Measurements from ENCODE around the gene FXYD4.

Gene FXYD4

DNA sequence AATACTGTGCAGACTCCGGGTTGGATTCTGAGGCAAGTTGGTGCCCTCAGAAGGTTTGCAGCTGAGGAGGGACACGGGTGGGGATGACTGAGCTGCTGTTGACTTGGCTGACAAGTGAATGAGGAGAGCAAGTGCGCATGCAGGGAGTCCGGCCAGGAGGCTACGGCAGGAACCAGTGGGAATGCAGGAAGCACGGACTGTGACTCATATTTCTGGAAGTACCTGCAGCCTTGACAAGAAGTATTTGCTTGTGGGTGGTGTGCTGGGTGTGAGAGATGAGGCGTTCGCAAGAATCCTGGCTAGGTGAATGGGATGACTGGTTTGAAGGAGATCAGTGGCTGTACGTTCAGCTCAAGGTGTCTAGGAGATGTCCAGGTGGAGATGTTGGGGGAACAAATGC lies 30.8 kb upstream of the FXYD4 start:
- no peak for TF ChIP-seq CTCF (conservative IDR thresholded peaks at IDR 0.05; ENCODE audit: low read depth, low read length)
- DNase-seq (ENCODE audit: low read depth), result no peak
- no peak overlapping the region for H3K4me3 ChIP-seq (ENCODE audit: low read length)

- TF ChIP-seq CTCF (conservative IDR thresholded peaks at IDR 0.05; ENCODE audit: low read depth, low read length), result no peak
- no peak for DNase-seq (ENCODE audit: low read depth)
- no peak overlapping the region for H3K4me3 ChIP-seq (ENCODE audit: low read length)
Measured at GRCh38 chr10:43341450-43341849, 30.0 kb upstream of the FXYD4 start.

GRCh38 chr10:43342279-43343125 lies 28.9 kb upstream of the FXYD4 start:
- TF ChIP-seq CTCF (conservative IDR thresholded peaks at IDR 0.05; ENCODE audit: low read depth, low read length), result no peak
- H3K4me3 ChIP-seq (ENCODE audit: low read length), result no peak overlapping the region
- no peak for DNase-seq (ENCODE audit: low read depth)

DNA sequence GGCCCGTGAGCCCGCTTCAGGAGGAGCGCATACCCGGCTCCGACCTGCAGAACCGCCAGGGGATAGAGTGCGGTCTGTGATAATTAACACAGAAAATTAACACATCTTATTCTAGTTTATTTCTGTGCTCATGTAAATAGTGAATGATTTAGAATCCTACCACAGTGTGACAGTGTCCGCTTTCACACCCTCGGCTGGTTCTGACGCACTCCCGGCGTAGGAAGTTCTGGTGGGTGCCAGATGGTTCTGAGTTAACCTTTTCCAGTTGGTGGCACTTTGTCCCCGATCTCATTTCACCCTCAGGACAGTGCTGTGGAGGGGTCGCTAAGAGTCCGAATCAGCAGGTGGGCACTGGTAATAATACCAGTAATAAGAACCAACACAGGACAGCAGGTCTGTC lies 28.3 kb upstream of the FXYD4 start:
- no peak for DNase-seq (ENCODE audit: low read depth)

DNA sequence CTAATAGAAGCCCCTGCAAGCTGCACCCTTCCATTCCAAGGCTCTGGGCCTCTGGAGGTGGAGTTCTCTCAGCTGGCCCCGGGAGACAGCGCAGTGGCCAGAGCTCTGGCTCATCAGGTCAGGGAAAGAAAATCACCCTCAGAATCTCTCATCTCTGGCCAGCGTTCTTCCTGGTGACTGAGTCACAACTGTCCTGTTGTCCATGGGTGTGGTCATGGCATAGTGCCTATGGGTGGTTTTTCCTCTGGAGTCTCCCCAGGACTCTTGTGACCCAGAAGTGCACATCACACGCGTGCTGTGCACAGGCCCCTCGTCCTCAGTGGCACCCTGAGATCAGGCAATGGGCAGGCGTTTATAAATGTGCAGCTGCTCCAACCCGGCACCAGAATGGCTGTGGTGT lies 27.4 kb upstream of the FXYD4 start:
- no peak for TF ChIP-seq CTCF (conservative IDR thresholded peaks at IDR 0.05; ENCODE audit: low read depth, low read length)
- DNase-seq (ENCODE audit: low read depth), result no peak
- no peak overlapping the region for H3K4me3 ChIP-seq (ENCODE audit: low read length)

More for the DNA sequence above, 28.3 kb upstream of the FXYD4 start:
- H3K4me3 ChIP-seq (ENCODE audit: low read length), result no peak overlapping the region
- TF ChIP-seq CTCF (conservative IDR thresholded peaks at IDR 0.05; ENCODE audit: low read depth, low read length), result no peak

DNA sequence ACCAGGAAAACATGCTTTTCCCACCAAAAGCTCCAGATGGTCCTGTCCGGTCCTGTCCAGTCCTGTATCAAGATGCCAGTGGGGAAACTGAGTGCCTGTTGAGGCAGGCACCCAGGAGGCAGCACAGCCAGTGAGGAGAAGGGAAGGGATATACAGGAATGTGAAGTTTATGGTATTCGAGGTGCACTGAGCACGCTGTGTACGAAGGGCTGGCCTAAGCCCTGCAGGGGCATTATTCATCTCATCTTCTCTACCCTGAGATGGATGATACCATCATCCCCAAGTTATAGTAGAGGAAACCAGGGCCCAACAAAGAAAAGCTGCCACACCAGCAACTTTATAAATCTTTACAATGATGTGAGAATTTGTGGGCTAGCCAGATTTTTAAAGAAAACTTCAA lies 23.4 kb upstream of the FXYD4 start:
- no peak for DNase-seq (ENCODE audit: low read depth)
- TF ChIP-seq CTCF (conservative IDR thresholded peaks at IDR 0.05; ENCODE audit: low read depth, low read length), result no peak
- H3K4me3 ChIP-seq (ENCODE audit: low read length), result no peak overlapping the region

Measured in retinal pigment epithelial cell (primary cell).